CD4-positive, alpha-beta T cell treated with Interleukin-17A for 1 hour (primary cell): ENCODE measurements around the gene CDC14A.
A peak's percentile ranks its signal among the peaks of the same experiment; 100 is the strongest.

Experiments
- DNase-seq: peaks from one replicate; pipeline ENCODE4 v3.0.0-alpha.2; 2020

Gene CDC14A

GRCh38 chr1:100543640-100544039, 191.3 kb downstream of the CDC14A start:
- DNase-seq = peak; percentile 52

GRCh38 chr1:100544791-100545190, 192.5 kb downstream of the CDC14A start:
- DNase-seq = no peak

- no peak for DNase-seq
Measured at GRCh38 chr1:100545855-100546254, 193.5 kb downstream of the CDC14A start.

- no peak for DNase-seq
Measured at GRCh38 chr1:100552031-100552430, 199.7 kb downstream of the CDC14A start.

GRCh38 chr1:100552922-100553321, 200.6 kb downstream of the CDC14A start:
- DNase-seq = no peak

- DNase-seq = no peak
Measured at GRCh38 chr1:100556181-100556580, 203.9 kb downstream of the CDC14A start.

- DNase-seq = no peak
Measured at GRCh38 chr1:100556925-100557605, 204.8 kb downstream of the CDC14A start.

- no peak for DNase-seq
Measured at GRCh38 chr1:100557606-100557953, 205.3 kb downstream of the CDC14A start.

GRCh38 chr1:100565533-100565932, 213.2 kb downstream of the CDC14A start:
- DNase-seq = no peak

GRCh38 chr1:100565937-100566699, 213.8 kb downstream of the CDC14A start:
- no peak for DNase-seq

GRCh38 chr1:100567062-100567461, 214.8 kb downstream of the CDC14A start:
- no peak for DNase-seq
